ENCODE measurements around the gene RRP15.

Gene RRP15

DNA sequence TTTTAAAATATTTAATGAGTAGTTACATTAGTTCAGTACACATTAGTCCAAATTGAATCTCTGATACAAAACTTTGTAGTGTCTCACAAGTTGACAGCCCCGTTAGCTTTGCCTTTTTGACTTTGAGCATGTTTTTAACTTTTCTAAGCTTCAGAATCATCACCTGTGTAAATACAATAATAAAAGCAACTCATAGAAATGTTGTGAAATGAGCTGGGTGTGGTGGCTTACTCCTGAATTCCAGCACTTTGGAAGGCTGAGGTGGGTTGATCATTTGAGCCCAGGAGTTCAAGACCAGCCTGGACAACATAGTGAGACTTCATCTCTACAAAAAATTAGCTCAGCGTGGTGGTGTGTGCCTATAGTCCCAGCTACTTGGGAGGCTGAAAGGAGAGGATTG, 11.1 kb downstream of the RRP15 start:
- Histone ChIP-seq H3K9me2 (replicated peaks; ENCODE audit: low read depth, low read length) (no peaks in the 10 kb centered on the region), H3K4me3 (ENCODE audit: low read length, poor library complexity, severe bottlenecking) (no peak overlapping the region), H3F3A (ENCODE audit: low read depth) (no peaks in the 10 kb centered on the region), H3K79me2 (ENCODE audit: insufficient read depth, low read length) (peaks cover 39% of the 10 kb centered on the region), H3K4me1 (ENCODE audit: insufficient read depth, low read length, poor library complexity, severe bottlenecking) (peaks cover 5% of the 10 kb centered on the region), H3K36me3 (ENCODE audit: insufficient read depth, low read length) (peaks cover 8% of the 10 kb centered on the region; the same call in 1 of the 2 replicates), H4K20me1 (ENCODE audit: insufficient read depth, low read length, poor library complexity, severe bottlenecking) (peaks cover 11% of the 10 kb centered on the region), H2AFZ (ENCODE audit: low read length) (no peak overlapping the region), H3K27me3 (ENCODE audit: insufficient read depth, low read length, poor library complexity, severe bottlenecking) (no peaks in the 10 kb centered on the region), H3K9me3 (ENCODE audit: insufficient read depth, low read depth, low read length) (no peaks in the 10 kb centered on the region), H3K4me2 (ENCODE audit: low read depth, low read length, poor library complexity, severe bottlenecking) (no peak overlapping the region), H3K9ac (ENCODE audit: low read depth, low read length, poor library complexity, severe bottlenecking) (no peak overlapping the region)
- TF ChIP-seq EZH2phosphoT487 (IDR thresholded peaks at IDR 0.05; ENCODE audit: borderline replicate concordance) (no peak), CTCF (conservative IDR thresholded peaks at IDR 0.05; ENCODE audit: low read length) (no peak)

DNA sequence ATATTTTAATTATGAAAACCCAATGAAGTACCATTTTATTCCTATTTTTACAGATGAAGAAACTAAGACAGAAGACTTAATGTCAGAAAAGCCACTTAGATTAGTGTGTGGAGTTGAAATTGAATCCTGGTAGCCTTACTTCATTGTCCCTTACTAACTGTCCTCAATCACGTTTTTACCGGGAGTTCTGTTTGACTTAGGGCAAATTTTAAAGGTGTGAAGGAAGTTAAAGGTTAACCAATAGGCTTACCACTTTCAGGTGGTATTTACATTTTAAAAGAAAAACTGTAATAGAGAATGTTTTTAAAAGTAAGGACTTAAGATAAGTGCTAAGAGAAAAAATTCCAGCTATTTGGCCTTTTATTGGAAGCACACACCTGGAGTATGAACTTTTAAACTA, 12.4 kb downstream of the RRP15 start:
- Histone ChIP-seq H3K4me3 (ENCODE audit: low read length, poor library complexity, severe bottlenecking) (no peak overlapping the region), H3K4me1 (ENCODE audit: insufficient read depth, low read length, poor library complexity, severe bottlenecking) (peaks cover 2% of the 10 kb centered on the region), H3K4me2 (ENCODE audit: low read depth, low read length, poor library complexity, severe bottlenecking) (no peak overlapping the region), H4K20me1 (ENCODE audit: insufficient read depth, low read length, poor library complexity, severe bottlenecking) (peaks cover 11% of the 10 kb centered on the region), H3K9ac (ENCODE audit: low read depth, low read length, poor library complexity, severe bottlenecking) (no peak overlapping the region), H3F3A (ENCODE audit: low read depth) (no peaks in the 10 kb centered on the region), H3K79me2 (ENCODE audit: insufficient read depth, low read length) (peaks cover 35% of the 10 kb centered on the region), H3K27me3 (ENCODE audit: insufficient read depth, low read length, poor library complexity, severe bottlenecking) (no peaks in the 10 kb centered on the region), H3K36me3 (ENCODE audit: insufficient read depth, low read length) (peaks cover 8% of the 10 kb centered on the region; the same call in 1 of the 2 replicates), H3K9me3 (ENCODE audit: insufficient read depth, low read depth, low read length) (no peaks in the 10 kb centered on the region), H2AFZ (ENCODE audit: low read length) (no peak overlapping the region), H3K9me2 (replicated peaks; ENCODE audit: low read depth, low read length) (no peaks in the 10 kb centered on the region)
- TF ChIP-seq EZH2phosphoT487 (IDR thresholded peaks at IDR 0.05; ENCODE audit: borderline replicate concordance) (no peak), CTCF (conservative IDR thresholded peaks at IDR 0.05; ENCODE audit: low read length) (no peak)

- no peaks in the 10 kb centered on the region for H3K4me1 ChIP-seq (ENCODE audit: insufficient read depth, low read length, poor library complexity, severe bottlenecking)
- H3K79me2 ChIP-seq (ENCODE audit: insufficient read depth, low read length): peaks cover 35% of the 10 kb centered on the region
- H3K4me3 ChIP-seq (ENCODE audit: low read length, poor library complexity, severe bottlenecking): no peak overlapping the region
- H3F3A ChIP-seq (ENCODE audit: low read depth): no peaks in the 10 kb centered on the region
- H3K9me2 ChIP-seq (replicated peaks; ENCODE audit: low read depth, low read length): no peaks in the 10 kb centered on the region
- H3K9me3 ChIP-seq (ENCODE audit: insufficient read depth, low read depth, low read length): no peaks in the 10 kb centered on the region
- H3K9ac ChIP-seq (ENCODE audit: low read depth, low read length, poor library complexity, severe bottlenecking): no peak overlapping the region
- H3K27me3 ChIP-seq (ENCODE audit: insufficient read depth, low read length, poor library complexity, severe bottlenecking): no peaks in the 10 kb centered on the region
- H3K36me3 ChIP-seq (ENCODE audit: insufficient read depth, low read length): peaks cover 12% of the 10 kb centered on the region; the same call in 1 of the 2 replicates
- no peak overlapping the region for H2AFZ ChIP-seq (ENCODE audit: low read length)
- no peak overlapping the region for H3K4me2 ChIP-seq (ENCODE audit: low read depth, low read length, poor library complexity, severe bottlenecking)
- H4K20me1 ChIP-seq (ENCODE audit: insufficient read depth, low read length, poor library complexity, severe bottlenecking): peaks cover 11% of the 10 kb centered on the region
- no peak for TF ChIP-seq EZH2phosphoT487 (IDR thresholded peaks at IDR 0.05; ENCODE audit: borderline replicate concordance)
- no peak for TF ChIP-seq CTCF (conservative IDR thresholded peaks at IDR 0.05; ENCODE audit: low read length)
Observed at GRCh38 chr1:218297867-218298266, 12.8 kb downstream of the RRP15 start.
